MM.1S (cell line): ENCODE measurements around the gene SERPINB6.
"Not testable (repeated sequence)": the region's sequence is repeated elsewhere in the genome, so short reads cannot be mapped to it uniquely, and the experiment has no call there.

ENCODE experiments used
- DNase-seq: peaks from one replicate; pipeline ENCODE4 v3.0.0-alpha.2; 2015
- H2AFZ ChIP-seq: fragments of 300-600 bp; sonication (generic); 2 replicates; pipeline ENCODE4 v1.6.0; 2016; ENCODE audit warnings: antibody characterized with exemption, low read length
- H3F3A ChIP-seq: fragments of 300-600 bp; sonication (generic); 2 replicates; pipeline ENCODE4 v1.6.1; 2016; ENCODE audit warnings: mild to moderate bottlenecking, antibody characterized with exemption, low read length, moderate library complexity, mixed read lengths; ENCODE audit not compliant: insufficient read depth
- H3K27ac ChIP-seq: fragments of 300-600 bp; sonication (generic); 2 replicates; pipeline ENCODE4 v1.5.1; 2016; ENCODE audit warnings: mild to moderate bottlenecking, low read length
- H3K27me3 ChIP-seq: fragments of 300-600 bp; sonication (generic); replicated peaks from 2 replicates; pipeline ENCODE4 v1.6.0; 2016; ENCODE audit warnings: low read length; ENCODE audit not compliant: insufficient read depth
- H3K36me3 ChIP-seq: fragments of 300-600 bp; sonication (generic); replicated peaks from 2 replicates; pipeline ENCODE4 v1.6.1; 2016; ENCODE audit warnings: mild to moderate bottlenecking, low read length, mixed read lengths; ENCODE audit not compliant: insufficient read depth
- H3K4me1 ChIP-seq: fragments of 300-600 bp; sonication (generic); 2 replicates; pipeline ENCODE4 v1.6.1; 2016; ENCODE audit warnings: low read length, mixed read lengths
- H3K4me2 ChIP-seq: fragments of 300-600 bp; sonication (generic); 2 replicates; pipeline ENCODE4 v1.6.0; 2016; ENCODE audit warnings: low read depth, low read length
- H3K4me3 ChIP-seq: fragments of 300-600 bp; sonication (generic); 2 replicates; pipeline ENCODE4 v1.5.1; 2016; ENCODE audit warnings: low read length, mixed read lengths
- H3K79me2 ChIP-seq: fragments of 300-600 bp; sonication (generic); 2 replicates; pipeline ENCODE4 v1.6.1; 2016; ENCODE audit warnings: mixed run types, low read length, mixed read lengths
- H3K9ac ChIP-seq: fragments of 300-600 bp; sonication (generic); 2 replicates; pipeline ENCODE4 v1.6.1; 2016; ENCODE audit warnings: low read length, mixed read lengths
- H3K9me2 ChIP-seq: fragments of 300-600 bp; sonication (generic); replicated peaks from 2 replicates; pipeline ENCODE4 v1.6.1; 2016; ENCODE audit warnings: mild to moderate bottlenecking, low read length, mixed read lengths; ENCODE audit not compliant: insufficient read depth
- H3K9me3 ChIP-seq: fragments of 300-600 bp; sonication (generic); replicated peaks from 2 replicates; pipeline ENCODE4 v1.6.1; 2016; ENCODE audit warnings: mild to moderate bottlenecking, low read length, mixed read lengths; ENCODE audit not compliant: insufficient read depth
- H4K20me1 ChIP-seq: fragments of 300-600 bp; sonication (generic); 2 replicates; pipeline ENCODE4 v1.6.1; 2016; ENCODE audit warnings: mild to moderate bottlenecking, low read length, moderate library complexity, mixed read lengths; ENCODE audit not compliant: insufficient read depth
- CTCF ChIP-seq: fragments of 300-600 bp; sonication (generic); IDR thresholded peaks from 2 replicates; pipeline ENCODE4 v1.5.1; 2016; ENCODE audit warnings: antibody characterized with exemption, low read length, mixed read lengths
- EZH2 ChIP-seq: fragments of 300-600 bp; sonication (generic); optimal IDR thresholded peaks from 2 replicates; pipeline ENCODE3; 2017; ENCODE audit warnings: low read depth, mild to moderate bottlenecking, antibody characterized with exemption, low read length, mixed read lengths
- EZH2phosphoT487 ChIP-seq: fragments of 300-600 bp; sonication (generic); IDR thresholded peaks from 2 replicates; pipeline ENCODE4 v1.6.1; 2018; ENCODE audit warnings: antibody characterized with exemption, low read length

The SERPINB6 gene

DNA sequence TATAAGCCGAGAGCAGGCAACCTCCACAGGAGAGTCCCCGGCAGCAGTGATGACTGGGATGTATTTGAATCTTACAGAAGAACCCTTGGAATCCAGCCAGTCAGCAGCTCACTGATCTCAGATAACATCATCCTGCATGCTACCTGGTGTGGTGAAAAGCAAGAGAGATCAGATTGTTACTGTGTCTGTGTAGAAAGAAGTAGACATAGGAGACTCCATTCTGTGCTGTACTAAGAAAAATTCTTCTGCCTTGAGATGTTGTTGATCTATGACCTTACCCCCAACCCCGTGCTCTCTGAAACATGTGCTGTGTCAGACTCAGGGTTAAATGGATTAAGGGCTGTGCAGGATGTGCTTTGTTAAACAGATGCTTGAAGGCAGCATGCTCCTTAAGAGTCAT, 62.9 kb downstream of the SERPINB6 start:
- not testable (repeated sequence) for H3K4me2 ChIP-seq, H2AFZ ChIP-seq, H3K4me1 ChIP-seq, H3K9me2 ChIP-seq, H3K27me3 ChIP-seq, H4K20me1 ChIP-seq, H3K27ac ChIP-seq, H3K4me3 ChIP-seq, H3K9me3 ChIP-seq, DNase-seq, H3F3A ChIP-seq, H3K36me3 ChIP-seq, H3K9ac ChIP-seq, H3K79me2 ChIP-seq

DNA sequence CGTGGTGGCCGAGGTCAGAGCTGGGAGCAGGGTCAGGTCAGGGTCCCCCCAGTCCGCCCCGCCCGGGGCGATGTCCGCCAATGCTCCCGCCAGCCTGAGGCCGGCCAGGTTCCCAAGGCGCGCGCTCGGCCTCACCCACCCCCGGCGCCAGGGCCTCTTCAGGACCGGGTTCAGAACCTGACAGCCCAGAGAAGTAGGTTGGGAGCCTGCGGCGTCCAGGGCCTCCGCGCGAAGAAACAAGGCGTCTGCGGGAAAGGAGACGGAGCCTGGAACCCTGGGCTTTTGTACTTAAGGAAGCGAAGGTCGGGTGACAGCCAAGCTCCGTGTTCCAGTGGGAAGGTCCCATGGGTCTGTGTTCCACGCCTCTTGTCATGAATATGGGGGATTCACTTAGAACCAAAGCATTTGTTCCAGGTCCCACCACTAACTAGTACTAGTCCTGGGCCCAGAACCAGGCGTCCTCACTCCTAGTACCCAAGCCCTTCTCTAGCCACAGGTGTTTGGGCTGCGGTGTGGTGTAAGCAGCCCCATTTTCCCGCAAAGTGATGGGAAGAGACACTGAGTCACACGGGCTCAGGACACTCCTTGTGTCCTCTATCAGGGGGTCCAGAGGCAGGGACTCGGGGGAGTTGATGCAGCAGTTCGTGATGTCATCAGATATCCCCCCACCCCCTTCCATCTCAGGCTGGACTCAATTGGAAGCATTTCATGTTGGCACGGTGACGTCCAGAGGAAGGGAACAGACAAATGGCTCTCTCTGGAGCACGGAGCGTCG, 67.8 kb downstream of the SERPINB6 start:
- not testable (repeated sequence) for H3K9ac ChIP-seq

DNA sequence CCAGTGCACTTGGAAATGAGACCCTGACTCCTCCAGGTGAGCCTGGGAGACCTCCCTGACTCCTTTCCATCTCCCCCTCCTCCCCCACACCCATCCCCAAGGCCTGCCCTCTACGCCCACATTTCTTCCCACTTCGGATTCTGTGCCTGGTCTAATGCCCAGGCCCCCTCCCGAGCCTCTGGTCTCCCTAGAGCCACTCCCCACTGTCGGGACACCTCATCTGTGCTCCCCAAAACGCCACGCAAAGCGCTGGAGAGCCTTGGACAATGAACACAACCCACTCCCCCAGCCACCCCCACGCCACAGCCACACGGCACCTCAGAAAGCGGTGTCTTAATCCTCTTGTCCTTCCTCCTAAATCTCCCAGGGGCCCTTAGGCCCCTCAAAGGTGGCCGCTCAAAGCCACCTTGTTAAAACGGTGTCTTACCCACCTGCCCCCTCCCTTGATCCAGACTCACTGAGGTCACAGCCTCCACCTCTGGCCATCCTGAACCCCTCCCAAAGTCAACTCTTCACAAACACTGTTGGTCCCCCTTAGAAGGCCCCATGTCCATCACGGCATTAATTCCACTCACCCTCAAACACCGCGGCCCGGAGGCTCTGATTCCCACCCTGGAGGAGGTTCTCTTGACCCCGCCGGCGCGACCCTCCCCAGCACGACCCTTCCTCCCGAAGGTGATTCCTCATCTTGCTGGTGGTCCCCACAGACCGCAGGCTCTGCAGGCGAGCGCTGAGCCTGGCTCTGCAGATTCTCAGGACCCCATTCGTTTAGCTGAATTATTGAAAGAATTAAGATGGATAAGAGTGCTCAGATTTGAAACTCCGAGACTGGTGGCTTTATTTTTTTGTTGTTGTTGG, 69.5 kb downstream of the SERPINB6 start:
- not testable (repeated sequence) for H3F3A ChIP-seq, H3K9me3 ChIP-seq, H3K79me2 ChIP-seq, H3K27ac ChIP-seq, H3K36me3 ChIP-seq, H3K27me3 ChIP-seq, DNase-seq, H3K4me1 ChIP-seq, H3K9me2 ChIP-seq, H4K20me1 ChIP-seq, H3K9ac ChIP-seq
- Histone ChIP-seq H2AFZ (peak overlapping the region; percentile 87; the same call in 1 of the 2 replicates), H3K4me2 (peak overlapping the region; percentile 77; the same call in 1 of the 2 replicates), H3K4me3 (peak overlapping the region; percentile 51; the same call in 1 of the 2 replicates)

More for the DNA sequence above, 67.8 kb downstream of the SERPINB6 start:
- H4K20me1 ChIP-seq, H3K4me1 ChIP-seq, H3K27ac ChIP-seq, H3F3A ChIP-seq, H3K27me3 ChIP-seq, H3K9me3 ChIP-seq, H3K79me2 ChIP-seq, H3K36me3 ChIP-seq, H3K9me2 ChIP-seq, DNase-seq: not testable (repeated sequence)
- H3K4me2 ChIP-seq, result peak overlapping the region; percentile 77
- H2AFZ ChIP-seq, result peak overlapping the region; percentile 87; the same call in 1 of the 2 replicates
- H3K4me3 ChIP-seq, result peak overlapping the region; percentile 51

DNA sequence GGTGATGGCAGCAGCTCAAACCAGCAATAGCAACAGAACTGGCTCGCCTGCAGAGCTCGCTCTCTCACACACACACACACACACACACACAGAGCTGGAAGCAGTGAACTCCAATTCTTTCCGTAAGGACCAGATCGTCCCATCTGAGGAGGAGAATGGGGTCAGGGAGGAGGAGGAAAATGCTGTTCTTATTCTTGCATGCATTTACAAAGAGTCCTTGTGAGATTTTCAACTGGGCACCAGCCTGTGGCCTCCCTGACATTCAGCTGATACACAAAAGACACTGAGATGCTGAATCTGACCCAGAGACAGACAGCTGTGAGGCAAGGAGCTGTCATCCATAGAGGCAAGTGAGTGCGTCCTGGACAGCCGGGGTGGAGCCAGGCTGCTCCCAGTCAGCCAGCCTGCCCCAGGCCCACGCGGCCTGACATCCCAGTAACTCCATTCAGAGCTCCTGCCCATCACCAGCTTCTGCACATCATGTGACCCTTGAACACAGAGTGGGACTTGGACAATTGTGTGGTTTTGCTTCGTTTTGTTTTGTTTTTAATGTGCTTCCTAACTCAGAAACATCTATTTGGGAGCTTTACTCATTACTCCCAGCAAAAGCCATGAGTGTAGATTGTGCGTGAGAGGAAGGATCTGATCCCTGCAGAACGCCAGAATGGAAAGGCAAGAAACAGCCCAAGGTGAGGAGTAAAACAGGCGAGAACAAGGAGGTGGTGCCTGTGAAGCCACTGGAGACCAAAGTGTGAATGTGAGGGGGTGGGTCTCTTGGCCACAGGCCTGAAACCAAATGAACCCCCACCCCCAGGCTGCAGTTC, 70.3 kb downstream of the SERPINB6 start:
- H3K4me2 ChIP-seq, result no peak overlapping the region
- no peaks in the 10 kb centered on the region for H3K27me3 ChIP-seq
- H3F3A ChIP-seq, result peaks cover 3% of the 10 kb centered on the region; the same call in 1 of the 2 replicates
- no peaks in the 10 kb centered on the region for H3K4me1 ChIP-seq
- no peak for DNase-seq
- H3K9me2 ChIP-seq, result no peaks in the 10 kb centered on the region
- no peak overlapping the region for H3K27ac ChIP-seq
- no peak overlapping the region for H3K4me3 ChIP-seq
- H3K9ac ChIP-seq, result no peak overlapping the region
- no peaks in the 10 kb centered on the region for H3K36me3 ChIP-seq
- no peaks in the 10 kb centered on the region for H4K20me1 ChIP-seq
- H3K9me3 ChIP-seq, result no peaks in the 10 kb centered on the region
- H3K79me2 ChIP-seq, result no peaks in the 10 kb centered on the region
- TF ChIP-seq EZH2 (no peak), CTCF (no peak), EZH2phosphoT487 (no peak)
- H2AFZ ChIP-seq, result no peak overlapping the region
